GM20431 (cell line): ENCODE data around the gene RFTN1.

Experiments
- in situ Hi-C: fragments of 300-500 bp; cut with MseI, MboI; formaldehyde crosslinking; loops from one replicate; pipeline ENCODE4 v1.15.0; 2020; ENCODE audit warnings: low sequenced_read_pairs; ENCODE audit not compliant: unreplicated experiment

RFTN1 gene

GRCh38 chr3:16419640-16420241 is 93.8 kb downstream of the RFTN1 start:
- in situ Hi-C loops = no loop called here

DNA sequence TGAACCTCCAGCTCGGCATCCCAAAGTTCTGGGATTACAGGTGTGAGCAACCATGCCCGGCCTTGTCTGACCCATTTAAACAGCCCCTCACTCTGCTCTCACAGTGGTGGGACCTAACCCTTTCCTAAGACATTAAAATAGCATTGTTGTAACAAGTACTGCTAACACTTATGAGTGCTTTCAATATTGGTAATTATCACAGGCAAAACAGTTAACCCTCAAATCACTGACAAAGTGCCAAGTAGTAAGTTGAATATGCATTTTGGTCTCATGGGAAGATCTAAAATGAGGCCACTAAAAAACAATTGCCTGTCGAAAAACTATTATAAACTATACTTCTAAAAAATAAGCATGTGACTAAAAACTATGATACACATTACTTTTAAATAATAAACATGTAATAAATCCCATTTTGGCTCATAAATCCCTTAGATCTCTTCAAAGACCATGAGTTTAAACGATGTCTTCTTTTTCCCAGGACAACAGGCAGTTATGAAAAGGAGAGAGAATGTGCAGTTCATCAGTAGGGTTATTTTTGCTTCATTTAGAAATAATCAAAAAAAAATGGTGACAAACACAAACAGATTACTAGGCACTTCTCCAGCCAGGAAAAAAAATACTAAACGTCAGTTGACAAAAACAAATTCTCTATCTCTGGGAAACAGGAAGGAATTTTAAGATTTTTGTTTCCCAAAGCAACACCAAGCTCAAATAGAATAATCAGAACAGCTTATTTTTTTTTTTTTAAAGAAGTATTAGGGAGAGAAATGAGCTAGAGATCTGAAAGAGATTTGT is 95.4 kb downstream of the RFTN1 start:
- in situ Hi-C loops = no loop called here

- in situ Hi-C loops = no loop called here
Observed at GRCh38 chr3:16415911-16416476, 97.5 kb downstream of the RFTN1 start.

GRCh38 chr3:16413321-16413720 is 100.2 kb downstream of the RFTN1 start:
- in situ Hi-C loops = no loop called here

- in situ Hi-C loops = no loop called here
Observed at GRCh38 chr3:16412192-16412800, 101.2 kb downstream of the RFTN1 start.

- in situ Hi-C loops = no loop called here
Observed at GRCh38 chr3:16411441-16411840, 102.1 kb downstream of the RFTN1 start.

- in situ Hi-C loops = no loop called here
Observed at GRCh38 chr3:16410659-16411058, 102.8 kb downstream of the RFTN1 start.

- in situ Hi-C loops = no loop called here
Observed at GRCh38 chr3:16409032-16409431, 104.5 kb downstream of the RFTN1 start.

GRCh38 chr3:16407366-16407765 is 106.1 kb downstream of the RFTN1 start:
- in situ Hi-C loops = no loop called here

DNA sequence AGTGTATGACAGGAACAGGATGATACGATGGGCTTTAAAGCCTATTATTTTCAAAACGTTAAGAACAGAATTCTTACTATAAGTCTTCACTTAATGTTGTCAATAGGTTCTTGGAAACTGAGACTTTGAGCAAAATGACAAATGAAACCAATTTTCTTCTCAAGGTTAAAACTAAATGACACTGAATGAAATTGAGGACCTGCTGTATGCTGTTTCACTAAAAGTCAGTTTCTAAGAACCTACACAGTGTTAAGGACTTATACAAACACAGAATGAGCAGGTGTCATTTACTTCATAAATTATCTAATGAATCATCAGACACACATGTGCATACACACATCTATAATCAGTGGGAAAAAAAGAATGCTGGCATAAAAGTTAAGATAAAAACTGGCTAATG is 106.9 kb downstream of the RFTN1 start:
- in situ Hi-C loops = no loop called here

GRCh38 chr3:16406166-16406565 is 107.3 kb downstream of the RFTN1 start:
- in situ Hi-C loops = no loop called here

DNA sequence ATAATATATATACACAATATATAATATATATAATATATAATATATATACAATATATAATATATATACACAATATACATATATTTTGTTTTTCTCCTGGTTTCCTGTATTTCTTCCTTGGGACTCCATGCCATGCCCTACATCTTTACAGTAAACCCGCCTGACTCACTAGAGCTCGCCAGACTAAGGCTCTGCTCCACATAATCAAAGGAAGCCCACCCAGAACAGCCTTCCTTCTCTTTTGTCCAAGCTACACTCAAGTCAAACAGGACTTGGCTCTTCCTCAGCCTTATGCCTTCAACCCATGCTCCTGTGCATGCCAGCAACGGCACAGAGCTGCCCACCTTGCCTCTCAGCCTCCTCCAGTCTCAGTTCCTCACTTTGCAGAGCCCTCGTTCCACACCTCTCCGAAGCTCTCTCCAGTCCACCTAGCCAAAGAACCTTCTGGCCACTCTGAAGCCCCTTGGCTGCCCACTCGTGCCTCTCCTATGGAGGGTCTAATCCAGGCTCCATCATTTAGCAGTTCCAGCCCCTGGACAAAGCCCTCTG is 109.1 kb downstream of the RFTN1 start:
- in situ Hi-C loops = no loop called here

GRCh38 chr3:16402451-16402850 is 111.0 kb downstream of the RFTN1 start:
- in situ Hi-C loops = no loop called here

DNA sequence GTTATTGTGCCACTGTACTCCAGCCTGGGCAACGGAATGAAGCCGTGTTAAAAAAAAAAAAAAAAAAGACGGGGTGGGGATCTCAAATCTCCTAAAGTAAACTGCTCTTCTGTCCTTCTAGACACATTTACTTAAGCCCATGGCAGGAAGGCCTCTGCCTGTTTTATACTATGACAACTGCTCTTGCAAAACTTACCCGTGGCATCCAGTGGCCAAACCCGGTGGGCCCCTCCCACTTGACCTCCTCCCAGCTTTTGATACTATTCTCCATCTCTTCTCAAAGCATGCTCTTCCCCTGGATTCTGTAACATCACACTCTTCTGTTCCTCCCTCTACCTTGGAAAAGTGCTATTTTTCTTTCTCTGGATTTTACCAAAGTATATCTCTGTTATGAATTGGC is 112.2 kb downstream of the RFTN1 start:
- in situ Hi-C loops = no loop called here

DNA sequence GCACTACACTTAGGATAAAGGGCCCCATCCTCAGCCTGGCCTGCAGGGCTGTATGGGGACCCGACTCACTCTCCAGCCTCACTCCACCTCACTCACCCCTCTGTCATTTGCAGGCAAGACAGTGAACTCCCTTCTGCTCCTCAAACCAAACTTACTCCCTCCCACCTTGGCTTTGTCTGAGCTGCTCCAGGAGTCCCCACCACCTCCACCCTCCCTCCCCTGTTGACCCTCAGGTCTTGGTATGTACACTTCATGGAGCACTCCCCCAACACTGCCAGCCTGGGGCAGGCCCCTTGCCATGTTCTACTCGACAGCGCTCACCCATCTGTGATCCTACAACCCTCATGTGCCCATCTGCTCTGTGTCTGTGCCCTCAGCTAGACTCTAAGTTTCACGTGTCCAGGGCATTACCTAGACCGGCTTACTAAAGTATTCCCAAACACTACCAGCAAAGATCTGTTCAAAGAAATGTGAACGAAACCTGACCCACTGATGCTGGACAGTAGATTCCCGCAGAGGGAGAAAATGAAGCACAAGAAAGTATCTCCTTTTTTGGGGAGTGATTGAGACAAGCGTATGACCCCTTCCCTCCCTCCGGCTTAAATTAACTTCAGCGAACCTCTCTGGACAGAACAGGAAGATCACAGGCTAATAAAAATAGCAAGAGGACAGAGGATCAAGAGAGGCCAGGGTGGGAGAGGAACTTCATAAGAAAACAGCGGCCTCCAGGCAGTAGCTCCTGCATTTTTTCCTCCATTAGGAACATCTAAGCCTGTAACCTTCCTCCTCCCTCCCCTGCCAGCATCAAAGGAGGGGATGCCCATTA is 113.2 kb downstream of the RFTN1 start:
- in situ Hi-C loops = no loop called here

- in situ Hi-C loops = no loop called here
Observed at GRCh38 chr3:16399473-16399872, 114.0 kb downstream of the RFTN1 start.

DNA sequence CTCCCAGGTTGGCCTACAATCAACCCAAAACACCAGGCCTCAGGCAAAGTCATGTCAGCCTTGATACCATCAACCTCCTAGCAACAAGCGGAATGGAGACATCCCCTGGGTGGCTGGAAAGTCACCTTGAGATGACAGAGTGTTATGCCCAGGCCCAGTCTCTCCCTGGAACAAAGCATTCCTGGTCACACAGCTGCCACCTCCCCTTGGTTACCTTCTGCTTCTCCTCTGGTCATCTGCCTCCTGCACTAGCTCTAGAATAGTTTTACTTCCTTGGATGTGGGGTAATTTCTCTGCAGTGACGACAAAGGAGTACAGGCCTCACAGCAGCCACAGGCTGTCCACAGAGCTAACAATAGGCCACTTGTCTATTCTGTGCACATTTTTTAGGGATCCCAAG is 114.9 kb downstream of the RFTN1 start:
- in situ Hi-C loops = no loop called here

DNA sequence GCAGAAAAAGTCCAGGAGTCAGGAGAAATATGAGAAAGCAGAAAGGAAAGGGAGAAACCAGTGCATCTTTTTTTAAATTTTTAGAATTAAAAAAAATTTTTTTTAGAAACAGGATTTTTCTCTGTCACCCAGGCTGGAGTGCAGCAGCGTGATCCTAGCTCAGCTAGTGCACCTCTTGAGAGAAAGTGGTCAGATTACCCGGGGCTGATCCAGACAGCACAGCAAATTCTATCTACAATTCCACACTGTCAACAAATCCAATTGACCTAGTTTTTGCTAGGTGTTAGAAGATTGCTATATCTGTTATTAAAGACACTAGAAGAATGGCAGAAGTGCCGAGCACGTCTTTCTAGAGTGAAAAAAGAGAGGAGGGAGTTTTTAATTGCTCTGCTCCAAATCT is 117.3 kb downstream of the RFTN1 start:
- in situ Hi-C loops = no loop called here

- in situ Hi-C loops = no loop called here
Observed at GRCh38 chr3:16395212-16395611, 118.3 kb downstream of the RFTN1 start.

- in situ Hi-C loops = no loop called here
Observed at GRCh38 chr3:16394639-16395038, 118.9 kb downstream of the RFTN1 start.
